Measurements from ENCODE around the gene LRRTM2. TPM values are rescaled to one million over a fixed set of nuclear protein-coding genes. Genes with fewer than 3 reads are reported as not detected.

The LRRTM2 gene, protein sequence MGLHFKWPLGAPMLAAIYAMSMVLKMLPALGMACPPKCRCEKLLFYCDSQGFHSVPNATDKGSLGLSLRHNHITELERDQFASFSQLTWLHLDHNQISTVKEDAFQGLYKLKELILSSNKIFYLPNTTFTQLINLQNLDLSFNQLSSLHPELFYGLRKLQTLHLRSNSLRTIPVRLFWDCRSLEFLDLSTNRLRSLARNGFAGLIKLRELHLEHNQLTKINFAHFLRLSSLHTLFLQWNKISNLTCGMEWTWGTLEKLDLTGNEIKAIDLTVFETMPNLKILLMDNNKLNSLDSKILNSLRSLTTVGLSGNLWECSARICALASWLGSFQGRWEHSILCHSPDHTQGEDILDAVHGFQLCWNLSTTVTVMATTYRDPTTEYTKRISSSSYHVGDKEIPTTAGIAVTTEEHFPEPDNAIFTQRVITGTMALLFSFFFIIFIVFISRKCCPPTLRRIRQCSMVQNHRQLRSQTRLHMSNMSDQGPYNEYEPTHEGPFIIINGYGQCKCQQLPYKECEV
- not detected for total RNA-seq

GRCh38 chr5:138874771-138875551 lies at the start of gene LRRTM2:
TSS of gene LRRTM2 (minus strand) at chr5:138875335. CDS start at chr5:138874911, 424 bp downstream.

Other genes with a start within 250 kb of the LRRTM2 start
- 10 to 100 TPM; 23.8 to 25.2 TPM for gene CTNNA1, start 121.9 kb downstream of the LRRTM2 start, total RNA-seq